Glutamatergic neuron (in vitro differentiated cells): Measurements from ENCODE around the gene NKX2-4. TPM values are rescaled to one million over a fixed set of nuclear protein-coding genes. Genes with fewer than 3 reads are reported as not detected.

Experiments used
- DNase-seq: peaks from one replicate; pipeline ENCODE4 v3.0.0; 2022
- H3K27ac Mint-ChIP-seq: one replicate; pipeline ENCODE4 v1.8.0; 2020; ENCODE audit warnings: mild to moderate bottlenecking, mixed read lengths, inconsistent platforms; ENCODE audit not compliant: unreplicated experiment
- H3K27me3 Mint-ChIP-seq: one replicate; pipeline ENCODE4 v1.8.0; 2020; ENCODE audit warnings: mild to moderate bottlenecking, moderate library complexity, mixed read lengths, inconsistent platforms; ENCODE audit not compliant: unreplicated experiment
- H3K36me3 Mint-ChIP-seq: one replicate; pipeline ENCODE4 v1.8.0; 2020; ENCODE audit warnings: mild to moderate bottlenecking, mixed read lengths, inconsistent platforms; ENCODE audit not compliant: unreplicated experiment
- H3K4me1 Mint-ChIP-seq: one replicate; pipeline ENCODE4 v1.8.0; 2020; ENCODE audit warnings: mild to moderate bottlenecking, low read depth, mixed read lengths, inconsistent platforms; ENCODE audit not compliant: unreplicated experiment
- H3K4me3 Mint-ChIP-seq: one replicate; pipeline ENCODE4 v1.8.0; 2020; ENCODE audit warnings: mild to moderate bottlenecking, mixed read lengths, inconsistent platforms; ENCODE audit not compliant: unreplicated experiment
- H3K9me3 Mint-ChIP-seq: one replicate; pipeline ENCODE4 v1.8.0; 2020; ENCODE audit warnings: mild to moderate bottlenecking, moderate library complexity, mixed read lengths, inconsistent platforms; ENCODE audit not compliant: unreplicated experiment
- CTCF ChIP-seq: fragments of 200-600 bp; sonication (generic); IDR thresholded peaks from one replicate; pipeline ENCODE4 v1.5.0; 2021; ENCODE audit not compliant: partially characterized antibody, unreplicated experiment
- total RNA-seq: library from RNA; stranded (reverse); fragmentation: NEBNext Ultra II Directional; extraction: Animal tissue kit (Norgen Biotek cat#: 25700); gene quantifications from one replicate; pipeline ENCODE4 v1.2.1, GENCODE V29; 2021; ENCODE audit not compliant: unreplicated experiment

NKX2-4 gene
- total RNA-seq, 1 donor from 2014 or later: not detected

GRCh38 chr20:21364413-21364812, 32.9 kb downstream of the NKX2-4 start:
- TF ChIP-seq CTCF: no peak
- H3K9me3 Mint-ChIP-seq: peaks cover 2% of the 10 kb centered on the region
- H3K27me3 Mint-ChIP-seq: peaks cover 2% of the 10 kb centered on the region
- H3K27ac Mint-ChIP-seq: no peak overlapping the region
- H3K36me3 Mint-ChIP-seq: no peaks in the 10 kb centered on the region
- DNase-seq: no peak
- no peak overlapping the region for H3K4me3 Mint-ChIP-seq
- no peaks in the 10 kb centered on the region for H3K4me1 Mint-ChIP-seq

- peaks cover 2% of the 10 kb centered on the region for H3K9me3 Mint-ChIP-seq
- no peak for DNase-seq
- H3K4me1 Mint-ChIP-seq: no peaks in the 10 kb centered on the region
- H3K27ac Mint-ChIP-seq: no peak overlapping the region
- no peak overlapping the region for H3K4me3 Mint-ChIP-seq
- no peak for TF ChIP-seq CTCF
- H3K36me3 Mint-ChIP-seq: no peaks in the 10 kb centered on the region
- peaks cover 2% of the 10 kb centered on the region for H3K27me3 Mint-ChIP-seq
Measured at GRCh38 chr20:21361266-21361665, 36.1 kb downstream of the NKX2-4 start.

GRCh38 chr20:21360705-21361104, 36.6 kb downstream of the NKX2-4 start:
- Mint-ChIP-seq H3K27ac (no peak overlapping the region), H3K4me3 (no peak overlapping the region), H3K4me1 (no peaks in the 10 kb centered on the region), H3K9me3 (peaks cover 2% of the 10 kb centered on the region), H3K27me3 (peaks cover 2% of the 10 kb centered on the region), H3K36me3 (no peaks in the 10 kb centered on the region)
- TF ChIP-seq CTCF: no peak
- DNase-seq: no peak

- Mint-ChIP-seq H3K27me3 (peaks cover 2% of the 10 kb centered on the region), H3K4me3 (no peak overlapping the region), H3K27ac (peak overlapping the region; percentile 64), H3K4me1 (no peaks in the 10 kb centered on the region), H3K9me3 (peaks cover 2% of the 10 kb centered on the region), H3K36me3 (no peaks in the 10 kb centered on the region)
- TF ChIP-seq CTCF: no peak
- DNase-seq: no peak
Measured at GRCh38 chr20:21358737-21359136, 38.6 kb downstream of the NKX2-4 start.

- Mint-ChIP-seq H3K27me3 (no peaks in the 10 kb centered on the region), H3K9me3 (peaks cover 2% of the 10 kb centered on the region), H3K4me3 (no peak overlapping the region), H3K27ac (no peak overlapping the region), H3K36me3 (no peaks in the 10 kb centered on the region), H3K4me1 (no peaks in the 10 kb centered on the region)
- TF ChIP-seq CTCF: no peak
- no peak for DNase-seq
Measured at GRCh38 chr20:21357844-21358243, 39.5 kb downstream of the NKX2-4 start.
